ENCODE results near the gene DDX42.
"Not testable (repeated sequence)": the region's sequence is repeated elsewhere in the genome, so short reads cannot be mapped to it uniquely, and the experiment has no call there.

DDX42 gene

GRCh38 chr17:63838631-63839171, 64.7 kb downstream of the DDX42 start:
- DNase-seq (ENCODE audit: low spot score) (no peak), FAIRE-seq (no peak)

GRCh38 chr17:63840591-63841349, 66.8 kb downstream of the DDX42 start:
- DNase-seq (ENCODE audit: low spot score) (no peak), FAIRE-seq (no peak)

- no peak for FAIRE-seq
- DNase-seq (ENCODE audit: low spot score) = peak; percentile 26
Measured at GRCh38 chr17:63841350-63842172, 67.6 kb downstream of the DDX42 start.

- DNase-seq (ENCODE audit: low spot score) (no peak), FAIRE-seq (no peak)
Measured at GRCh38 chr17:63842173-63842539, 68.2 kb downstream of the DDX42 start.

GRCh38 chr17:63842540-63843386, 68.8 kb downstream of the DDX42 start, which contains the start of gene SMARCD2:
Gene SMARCD2 (minus strand): TSS chr17:63842685. CDS start chr17:63842674, 11 bp downstream.
- FAIRE-seq = peak; percentile 86
- peak; percentile 100 for DNase-seq (ENCODE audit: low spot score)

GRCh38 chr17:63843387-63843888, 69.5 kb downstream of the DDX42 start:
- DNase-seq (ENCODE audit: low spot score) = peak; percentile 47
- not testable (repeated sequence) for FAIRE-seq

GRCh38 chr17:63843910-63844677, 70.1 kb downstream of the DDX42 start:
- FAIRE-seq (no peak), DNase-seq (ENCODE audit: low spot score) (no peak)

GRCh38 chr17:63845509-63845908, 71.5 kb downstream of the DDX42 start:
- no peak for DNase-seq (ENCODE audit: low spot score)
- no peak for FAIRE-seq

- FAIRE-seq (no peak), DNase-seq (ENCODE audit: low spot score) (no peak)
Measured at GRCh38 chr17:63847525-63848249, 73.7 kb downstream of the DDX42 start.

- peak; percentile 78 for DNase-seq (ENCODE audit: low spot score)
- no peak for FAIRE-seq
Measured at GRCh38 chr17:63848834-63849689, 75.1 kb downstream of the DDX42 start.

- no peak for FAIRE-seq
- no peak for DNase-seq (ENCODE audit: low spot score)
Measured at GRCh38 chr17:63850401-63850800, 76.4 kb downstream of the DDX42 start.

GRCh38 chr17:63853260-63853659, 79.3 kb downstream of the DDX42 start:
- no peak for DNase-seq (ENCODE audit: low spot score)

GRCh38 chr17:63854709-63855108, 80.7 kb downstream of the DDX42 start:
- no peak for DNase-seq (ENCODE audit: low spot score)
- no peak for FAIRE-seq

More at GRCh38 chr17:63853260-63853659, 79.3 kb downstream of the DDX42 start:
- no peak for FAIRE-seq

- no peak for FAIRE-seq
- DNase-seq (ENCODE audit: low spot score) = no peak
Measured at GRCh38 chr17:63855185-63855584, 81.2 kb downstream of the DDX42 start.

- not testable (repeated sequence) for FAIRE-seq; DNase-seq (ENCODE audit: low spot score)
Measured at GRCh38 chr17:63856425-63856824, 82.5 kb downstream of the DDX42 start.

GRCh38 chr17:63859257-63859656, 85.3 kb downstream of the DDX42 start:
- FAIRE-seq = no peak

GRCh38 chr17:63866625-63867024, 92.7 kb downstream of the DDX42 start:
- not testable (repeated sequence) for DNase-seq (ENCODE audit: low spot score); FAIRE-seq

More at GRCh38 chr17:63859257-63859656, 85.3 kb downstream of the DDX42 start:
- DNase-seq (ENCODE audit: low spot score) = no peak

Measured in urothelium cell line (cell line).